ENCODE results near the gene DCTN2.
A peak's percentile ranks its signal among the peaks of the same experiment; 100 is the strongest.
"Not testable (repeated sequence)": the region's sequence is repeated elsewhere in the genome, so short reads cannot be mapped to it uniquely, and the experiment has no call there.

Gene DCTN2

DNA sequence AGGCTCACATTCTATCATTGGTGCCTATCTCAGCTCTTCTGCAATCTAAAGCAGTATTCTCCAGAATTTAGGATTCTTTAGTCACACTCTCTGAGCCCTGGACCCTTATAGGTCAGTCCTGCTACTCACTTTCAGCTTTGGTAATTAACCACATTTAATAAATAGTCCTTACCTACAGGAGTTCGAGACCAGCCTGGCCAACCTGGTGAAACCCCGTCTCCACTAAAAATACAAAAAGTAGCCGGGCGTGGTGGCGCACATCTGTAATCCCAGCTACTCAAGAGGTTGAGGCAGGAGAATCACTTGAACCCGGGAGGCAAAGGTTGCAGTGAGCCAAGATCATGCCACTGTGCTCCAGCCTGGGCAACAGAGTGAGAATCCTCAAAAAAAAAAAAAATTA lies 33.3 kb downstream of the DCTN2 start:
- DNase-seq: not testable (repeated sequence)

DNA sequence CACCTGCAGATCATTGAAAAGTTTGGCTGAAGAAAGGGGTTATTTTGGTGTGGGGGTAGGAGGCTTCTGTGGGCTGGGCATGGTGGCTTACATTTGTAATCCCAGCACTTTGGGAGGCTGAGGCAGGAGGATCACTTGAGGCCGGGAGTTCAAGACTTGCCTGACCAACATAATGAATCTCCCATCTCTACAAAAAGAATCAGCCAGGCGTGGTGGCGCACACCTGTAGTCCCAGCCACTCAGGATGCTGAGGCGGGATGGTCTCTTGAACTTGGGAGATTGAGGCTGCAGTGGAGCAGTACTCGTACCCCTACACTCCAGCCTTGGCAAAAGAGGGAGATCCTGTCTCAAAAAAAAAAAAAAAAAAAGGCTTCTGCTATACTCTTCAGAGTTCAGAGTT lies 33.7 kb downstream of the DCTN2 start:
- DNase-seq: no peak

DNA sequence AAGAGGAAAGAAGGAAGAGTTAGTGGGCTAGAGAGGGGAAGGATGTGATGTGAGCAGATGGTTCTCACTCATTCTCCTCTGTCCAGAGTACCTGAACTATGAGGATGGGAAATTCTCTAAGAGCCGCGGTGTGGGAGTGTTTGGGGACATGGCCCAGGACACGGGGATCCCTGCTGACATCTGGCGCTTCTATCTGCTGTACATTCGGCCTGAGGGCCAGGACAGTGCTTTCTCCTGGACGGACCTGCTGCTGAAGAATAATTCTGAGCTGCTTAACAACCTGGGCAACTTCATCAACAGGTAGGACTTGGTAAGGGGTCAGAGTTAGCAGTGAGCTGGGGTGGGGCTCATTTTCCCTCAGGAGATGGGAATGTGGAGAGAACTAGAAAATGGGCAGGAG lies 34.3 kb downstream of the DCTN2 start:
- DNase-seq: no peak

DNA sequence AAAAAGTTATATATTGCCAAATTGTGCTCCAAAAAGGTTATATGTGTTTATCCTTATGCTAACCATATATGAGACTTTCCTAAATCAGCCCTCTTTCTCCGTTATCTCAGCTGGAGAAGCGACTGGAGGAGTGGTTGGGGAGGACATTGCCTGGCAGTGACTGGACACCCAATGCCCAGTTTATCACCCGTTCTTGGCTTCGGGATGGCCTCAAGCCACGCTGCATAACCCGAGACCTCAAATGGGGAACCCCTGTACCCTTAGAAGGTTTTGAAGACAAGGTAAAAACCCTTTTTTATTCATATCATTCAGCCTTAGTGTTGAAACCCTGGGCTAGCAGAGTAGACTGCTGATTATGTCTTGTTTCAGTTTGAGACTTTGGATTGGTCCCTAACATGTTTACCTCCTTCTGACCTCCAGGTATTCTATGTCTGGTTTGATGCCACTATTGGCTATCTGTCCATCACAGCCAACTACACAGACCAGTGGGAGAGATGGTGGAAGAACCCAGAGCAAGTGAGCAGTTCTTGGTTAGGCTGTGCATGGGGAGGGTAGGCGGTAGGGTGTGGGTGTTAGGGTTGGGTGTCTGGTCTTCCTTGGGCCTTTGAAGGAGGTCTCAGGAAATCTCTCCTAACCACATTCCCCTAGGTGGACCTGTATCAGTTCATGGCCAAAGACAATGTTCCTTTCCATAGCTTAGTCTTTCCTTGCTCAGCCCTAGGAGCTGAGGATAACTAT lies 35.2 kb downstream of the DCTN2 start:
- no peak for DNase-seq

DNA sequence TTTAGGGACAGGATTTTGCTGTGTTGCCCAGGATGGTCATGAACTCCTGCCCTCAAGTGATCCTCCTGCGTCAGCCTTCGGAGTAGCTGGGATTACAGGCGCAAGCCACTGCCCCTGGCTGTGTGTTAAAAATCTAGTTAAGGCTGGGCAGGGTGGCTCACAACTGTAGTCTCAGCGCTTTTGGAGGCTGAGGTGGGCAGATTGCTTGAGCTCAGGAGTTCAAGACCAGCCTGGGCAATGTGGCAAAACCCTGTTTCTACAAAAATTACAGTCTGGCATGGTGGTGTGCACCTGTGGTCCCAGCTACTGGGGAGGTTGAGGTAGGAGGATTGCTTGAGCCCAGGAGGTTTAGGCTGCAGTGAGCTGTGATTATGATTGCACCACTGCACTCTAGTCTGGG lies 35.8 kb downstream of the DCTN2 start:
- no peak for DNase-seq

DNA sequence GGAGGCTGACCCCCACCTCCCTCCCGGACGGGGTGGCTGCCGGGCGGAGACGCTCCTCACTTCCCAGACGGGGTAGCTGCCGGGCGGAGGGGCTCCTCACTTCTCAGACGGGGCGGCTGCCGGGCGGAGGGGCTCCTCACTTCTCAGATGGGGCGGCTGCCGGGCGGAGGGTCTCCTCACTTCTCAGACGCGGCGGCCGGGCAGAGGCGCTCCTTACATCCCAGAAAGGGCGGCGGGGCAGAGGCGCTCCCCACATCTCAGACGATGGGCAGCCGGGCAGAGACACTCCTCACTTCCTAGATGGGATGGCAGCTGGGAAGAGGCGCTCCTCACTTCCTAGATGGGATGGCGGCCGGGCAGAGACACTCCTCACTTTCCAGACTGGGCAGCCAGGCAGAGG lies 39.2 kb downstream of the DCTN2 start:
- not testable (repeated sequence) for DNase-seq

DNA sequence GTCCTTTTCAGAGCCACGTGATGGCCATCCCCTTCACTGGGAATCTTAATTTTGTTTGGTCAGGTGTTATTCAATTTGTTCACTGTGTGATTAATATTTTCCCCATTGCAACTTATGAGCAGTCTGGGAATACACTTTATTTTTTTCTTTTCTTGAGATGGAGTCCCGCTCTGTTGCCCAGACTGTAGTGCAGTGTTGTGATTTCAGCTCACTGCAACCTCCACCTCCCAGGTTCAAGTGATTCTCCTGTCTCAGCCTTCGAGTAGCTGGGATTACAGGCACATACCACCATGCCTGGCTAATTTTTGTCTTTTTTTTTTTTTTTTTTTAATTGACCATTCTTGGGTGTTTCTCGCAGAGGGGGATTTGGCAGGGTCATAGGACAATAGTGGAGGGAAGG lies 40.5 kb downstream of the DCTN2 start:
- not testable (repeated sequence) for DNase-seq

DNA sequence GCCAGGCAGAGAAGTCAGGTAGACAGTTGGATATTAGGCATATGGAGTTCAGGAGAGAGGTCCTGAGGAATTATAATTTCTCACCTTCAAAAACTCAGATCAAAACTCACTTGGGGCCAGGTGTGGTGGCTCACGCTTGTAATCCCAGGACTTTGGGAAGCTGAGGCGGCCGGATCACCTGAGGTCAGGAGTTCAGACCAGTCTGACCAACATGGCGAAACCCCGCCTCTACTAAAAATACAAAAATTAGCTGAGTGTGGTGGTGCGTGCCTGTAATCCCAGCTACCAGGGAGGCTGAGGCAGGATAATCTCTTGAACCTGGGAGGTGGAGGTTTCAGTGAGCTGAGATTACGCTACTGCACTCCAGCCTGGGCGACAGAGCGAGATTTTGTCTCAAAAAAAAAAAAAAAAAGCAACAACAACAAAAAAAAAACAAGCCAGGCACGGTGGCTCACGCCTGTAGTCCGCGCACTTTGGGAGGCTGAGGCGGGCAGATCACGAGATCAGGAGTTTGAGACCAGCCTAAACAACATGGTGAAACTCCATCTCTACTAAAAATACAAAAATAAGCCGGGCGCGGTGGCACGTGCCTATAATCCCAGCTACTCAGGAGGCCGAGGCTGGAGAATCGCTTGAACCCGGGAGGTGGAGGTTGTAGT lies 44.6 kb downstream of the DCTN2 start:
- not testable (repeated sequence) for DNase-seq

DNA sequence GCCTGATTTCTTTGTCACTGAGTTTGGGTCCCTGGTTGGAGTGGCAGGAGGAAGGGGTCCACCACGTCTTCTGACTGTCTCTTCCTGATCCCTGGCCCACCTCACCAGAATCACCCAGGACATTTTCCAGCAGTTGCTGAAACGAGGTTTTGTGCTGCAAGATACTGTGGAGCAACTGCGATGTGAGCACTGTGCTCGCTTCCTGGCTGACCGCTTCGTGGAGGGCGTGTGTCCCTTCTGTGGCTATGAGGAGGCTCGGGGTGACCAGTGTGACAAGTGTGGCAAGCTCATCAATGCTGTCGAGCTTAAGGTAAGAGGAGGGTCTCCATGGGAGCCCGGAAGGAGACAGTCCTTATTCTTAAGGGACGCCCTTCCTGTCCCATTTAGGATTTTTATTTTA lies 46.8 kb downstream of the DCTN2 start:
- DNase-seq: no peak

DNA sequence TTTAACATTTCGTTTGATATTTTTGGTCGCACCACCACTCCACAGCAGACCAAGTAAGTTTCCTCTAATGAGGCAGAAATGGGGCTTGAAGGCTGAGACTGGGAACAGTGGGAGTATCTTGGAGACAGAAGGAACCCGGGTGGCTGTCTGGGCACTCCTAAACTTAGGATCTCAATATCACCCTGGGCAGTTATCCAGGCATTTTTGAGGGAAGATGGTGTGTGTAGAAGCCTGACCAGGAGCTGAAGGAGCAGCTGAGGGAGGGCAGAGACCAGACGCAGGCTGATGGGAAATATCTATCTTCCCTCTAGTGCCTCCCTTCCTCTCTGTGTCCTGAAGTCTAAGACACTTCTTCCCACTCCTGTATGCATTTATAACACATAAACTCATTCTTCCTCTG lies 48.4 kb downstream of the DCTN2 start:
- DNase-seq: no peak

DNA sequence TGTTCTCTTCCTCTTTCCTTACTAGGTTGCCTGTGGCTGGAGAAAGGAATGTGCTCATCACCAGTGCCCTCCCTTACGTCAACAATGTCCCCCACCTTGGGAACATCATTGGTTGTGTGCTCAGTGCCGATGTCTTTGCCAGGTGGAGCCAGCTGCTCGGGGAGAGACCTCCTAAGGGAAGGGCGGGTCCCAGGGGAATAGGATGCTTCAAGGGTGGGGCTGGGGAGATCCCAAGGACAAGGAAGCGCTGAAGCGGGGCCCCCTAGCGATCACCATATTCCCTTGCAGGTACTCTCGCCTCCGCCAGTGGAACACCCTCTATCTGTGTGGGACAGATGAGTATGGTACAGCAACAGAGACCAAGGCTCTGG lies 48.9 kb downstream of the DCTN2 start:
- DNase-seq: no peak

DNA sequence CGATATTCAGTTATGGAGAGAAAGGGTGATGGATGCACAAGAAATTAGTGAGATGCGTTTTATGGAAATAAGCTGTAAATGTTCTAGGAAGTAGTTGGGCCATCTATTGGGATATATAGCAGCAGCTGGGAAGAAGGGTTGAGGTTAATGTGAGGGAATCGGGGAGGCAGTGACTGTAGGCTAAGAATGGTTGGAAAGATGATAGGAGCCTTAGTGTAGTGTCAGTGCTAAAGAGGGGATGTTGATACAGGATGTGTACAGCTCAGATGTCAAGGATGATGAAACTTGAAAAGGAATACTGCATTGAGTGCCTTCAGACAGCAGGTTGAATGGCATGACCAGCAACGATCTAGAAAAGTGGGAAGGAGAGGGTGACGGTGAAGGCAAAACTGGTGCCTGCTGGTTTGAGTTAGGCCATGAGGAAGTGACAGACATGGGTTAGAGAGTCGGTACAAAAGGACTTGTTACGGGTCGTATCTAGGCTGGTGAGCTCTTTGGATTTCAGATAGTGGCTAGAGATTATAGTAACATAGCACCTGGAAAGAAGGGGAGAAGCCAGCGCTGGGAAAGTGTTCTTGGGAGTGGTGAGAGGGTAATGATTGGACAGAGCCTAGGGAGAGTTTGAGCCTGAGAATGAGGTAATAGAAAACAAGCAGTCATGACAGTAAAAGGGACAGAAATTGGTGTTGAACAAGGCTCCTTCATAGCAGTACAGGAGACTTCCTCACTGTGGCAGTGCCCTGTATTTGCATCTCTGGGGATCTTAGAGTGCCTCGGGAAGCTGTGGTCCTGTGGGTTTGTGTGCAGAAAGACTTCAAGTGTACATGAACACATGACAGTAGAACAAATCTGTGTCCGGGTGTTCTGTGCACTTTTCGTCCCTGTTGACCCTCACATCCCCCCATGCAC lies 49.5 kb downstream of the DCTN2 start:
- DNase-seq: no peak

DNA sequence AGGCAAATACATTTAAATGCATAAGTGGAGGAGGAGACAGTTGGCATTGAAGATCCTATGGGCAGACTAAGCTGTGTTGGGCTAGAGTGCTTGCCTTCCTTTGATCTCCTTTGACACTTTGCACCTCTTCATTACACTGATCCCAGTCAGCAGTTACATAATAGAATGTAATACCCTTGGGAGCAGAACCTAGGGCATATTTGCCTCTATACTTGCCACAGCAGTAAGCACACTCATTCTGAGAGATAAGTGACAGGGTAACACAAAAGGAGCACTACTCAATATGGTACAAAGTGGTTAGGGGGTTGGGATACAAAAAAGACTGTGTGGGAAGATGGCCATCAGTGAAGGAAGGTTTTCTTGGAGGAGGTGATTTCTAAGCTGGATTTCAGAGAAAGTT lies 50.2 kb downstream of the DCTN2 start:
- no peak for DNase-seq

DNA sequence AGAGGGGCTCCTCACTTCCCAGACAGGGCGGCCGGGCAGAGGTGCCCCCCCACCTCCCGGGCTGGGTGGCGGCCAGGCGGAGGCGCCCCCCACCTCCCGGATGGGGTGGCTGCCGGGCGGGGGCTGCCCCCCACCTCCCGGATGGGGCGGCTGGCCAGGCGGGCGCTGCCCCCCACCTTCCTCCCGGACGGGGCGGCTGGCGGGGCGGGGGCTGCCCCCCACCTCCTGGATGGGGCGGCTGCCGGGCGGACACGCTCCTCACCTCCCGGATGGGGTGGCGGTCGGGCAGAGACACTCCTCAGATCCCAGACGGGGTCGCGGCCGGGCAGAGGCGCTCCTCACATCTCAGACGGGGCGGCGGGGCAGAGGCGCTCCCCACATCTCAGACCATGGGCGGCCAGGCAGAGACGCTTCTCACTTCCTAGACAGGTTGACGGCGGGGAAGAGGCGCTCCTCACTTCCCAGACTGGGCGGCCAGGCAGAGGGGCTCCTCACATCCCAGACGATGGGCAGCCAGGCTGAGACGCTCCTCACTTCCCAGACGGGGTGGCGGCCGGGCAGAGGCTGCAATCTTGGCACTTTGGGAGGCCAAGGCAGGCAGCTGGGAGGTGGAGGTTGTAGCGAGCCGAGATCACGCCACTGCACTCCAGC lies 51.8 kb downstream of the DCTN2 start:
- not testable (repeated sequence) for DNase-seq

DNA sequence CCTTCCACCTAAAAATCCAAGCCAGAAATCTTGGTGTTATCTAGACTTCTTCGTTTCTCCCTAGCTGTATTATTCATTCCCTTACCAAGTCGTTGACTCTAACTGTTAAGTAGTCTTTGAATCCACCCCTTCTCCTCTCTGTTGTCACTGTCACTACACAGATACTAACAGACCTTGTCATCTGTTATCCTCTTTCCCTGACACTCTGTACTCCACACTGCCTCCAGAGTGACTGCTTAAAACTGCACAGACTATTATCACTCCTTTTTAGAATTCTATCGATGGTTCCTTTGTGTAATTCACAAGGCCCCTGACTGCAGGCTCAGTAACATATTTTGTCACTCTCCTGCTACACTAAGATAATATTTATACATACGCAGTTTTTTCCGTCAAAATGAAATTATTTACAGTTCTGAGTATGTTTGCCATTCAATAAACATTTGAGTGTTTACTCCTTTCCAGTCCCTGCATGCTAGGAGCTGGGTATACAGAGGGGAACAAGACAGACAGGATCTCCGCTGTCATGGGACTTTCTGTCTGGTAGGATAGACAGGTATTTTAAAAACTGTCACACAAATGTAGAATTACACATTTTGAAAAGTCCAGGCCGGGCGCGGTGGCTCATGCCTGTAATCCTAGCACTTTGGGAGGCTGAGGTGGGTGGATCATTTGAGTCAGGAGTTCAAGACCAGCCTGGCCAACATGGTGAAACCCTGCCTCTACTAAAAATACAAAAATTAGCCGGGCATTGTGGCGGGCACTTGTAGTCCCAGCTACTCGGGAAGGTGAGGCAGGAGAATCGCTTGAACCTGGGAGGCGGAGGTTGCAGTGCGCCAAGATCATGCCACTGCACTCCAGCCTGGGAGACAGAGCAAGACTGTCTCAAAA lies 55.4 kb downstream of the DCTN2 start:
- DNase-seq: no peak

DNA sequence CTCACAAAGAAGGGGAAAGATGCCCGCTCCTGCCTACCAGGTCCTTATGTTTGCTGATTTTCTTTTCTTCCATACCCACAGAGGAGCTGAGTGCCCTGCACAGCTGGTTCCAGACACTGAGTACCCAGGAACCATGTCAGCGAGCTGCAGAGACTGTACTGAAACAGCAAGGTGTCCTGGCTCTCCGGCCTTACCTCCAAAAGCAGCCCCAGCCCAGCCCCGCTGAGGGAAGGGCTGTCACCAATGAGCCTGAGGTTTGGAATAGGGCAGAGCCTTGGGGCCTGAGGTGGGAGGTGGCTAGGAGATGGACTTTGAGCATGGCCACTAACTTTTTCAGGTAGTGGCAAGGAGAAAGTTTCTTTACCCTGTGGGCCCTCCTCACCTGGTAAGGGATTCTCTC lies 56.9 kb downstream of the DCTN2 start:
- DNase-seq: no peak

DNA sequence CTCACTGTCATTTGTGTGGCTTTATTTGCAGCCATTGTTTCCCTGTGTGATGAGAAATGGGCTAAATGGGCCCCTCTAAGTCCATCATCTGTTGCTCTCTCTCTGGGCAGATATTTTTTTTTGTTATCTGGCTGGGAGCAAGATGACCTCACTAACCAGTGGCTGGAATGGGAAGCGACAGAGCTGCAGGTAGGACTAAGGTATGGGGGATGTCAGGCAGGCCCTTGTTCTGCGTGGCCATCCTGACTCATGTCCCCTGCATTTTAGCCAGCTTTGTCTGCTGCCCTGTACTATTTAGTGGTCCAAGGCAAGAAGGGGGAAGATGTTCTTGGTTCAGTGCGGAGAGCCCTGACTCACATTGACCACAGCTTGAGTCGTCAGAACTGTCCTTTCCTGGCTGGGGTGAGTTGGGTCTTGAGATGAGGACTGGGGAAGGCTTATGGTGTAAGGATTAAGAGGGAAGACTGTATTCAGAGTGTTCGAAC lies 57.8 kb downstream of the DCTN2 start:
- DNase-seq: no peak

DNA sequence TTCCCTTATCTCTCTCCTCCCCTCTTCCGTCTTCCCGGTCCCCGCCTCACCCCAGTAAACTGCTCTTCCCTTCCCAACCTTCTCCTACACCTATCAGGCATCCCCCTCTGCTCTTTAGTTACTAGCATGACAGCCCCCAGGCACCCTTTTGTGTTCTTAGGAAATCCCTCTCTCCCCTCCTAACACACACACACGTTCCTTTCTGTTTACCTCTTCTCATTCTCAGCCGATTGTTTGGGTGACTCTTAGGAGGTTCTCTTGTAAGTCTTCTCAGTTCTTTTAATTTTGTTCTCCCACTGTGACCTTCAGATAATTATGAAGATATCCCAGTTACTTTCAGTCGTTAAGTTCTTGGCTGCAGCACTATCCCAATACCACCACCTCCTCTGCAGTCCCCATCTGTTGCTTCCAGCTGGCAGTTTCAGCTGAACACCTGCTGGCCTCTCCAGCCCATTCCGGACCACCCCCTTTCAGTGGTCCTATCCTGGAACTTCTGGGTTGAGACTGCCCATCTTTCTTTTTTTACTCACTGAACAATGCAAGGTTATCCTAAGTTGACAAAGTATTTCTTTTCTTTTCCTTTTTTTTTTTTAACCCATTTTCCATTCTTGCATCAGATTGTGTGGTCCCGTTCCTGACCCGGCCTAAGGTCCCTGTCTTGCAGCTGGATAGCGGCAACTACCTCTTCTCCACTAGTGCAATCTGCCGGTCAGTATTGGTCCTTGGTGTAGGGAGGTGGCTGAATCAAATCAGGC lies 58.4 kb downstream of the DCTN2 start:
- no peak for DNase-seq

DNA sequence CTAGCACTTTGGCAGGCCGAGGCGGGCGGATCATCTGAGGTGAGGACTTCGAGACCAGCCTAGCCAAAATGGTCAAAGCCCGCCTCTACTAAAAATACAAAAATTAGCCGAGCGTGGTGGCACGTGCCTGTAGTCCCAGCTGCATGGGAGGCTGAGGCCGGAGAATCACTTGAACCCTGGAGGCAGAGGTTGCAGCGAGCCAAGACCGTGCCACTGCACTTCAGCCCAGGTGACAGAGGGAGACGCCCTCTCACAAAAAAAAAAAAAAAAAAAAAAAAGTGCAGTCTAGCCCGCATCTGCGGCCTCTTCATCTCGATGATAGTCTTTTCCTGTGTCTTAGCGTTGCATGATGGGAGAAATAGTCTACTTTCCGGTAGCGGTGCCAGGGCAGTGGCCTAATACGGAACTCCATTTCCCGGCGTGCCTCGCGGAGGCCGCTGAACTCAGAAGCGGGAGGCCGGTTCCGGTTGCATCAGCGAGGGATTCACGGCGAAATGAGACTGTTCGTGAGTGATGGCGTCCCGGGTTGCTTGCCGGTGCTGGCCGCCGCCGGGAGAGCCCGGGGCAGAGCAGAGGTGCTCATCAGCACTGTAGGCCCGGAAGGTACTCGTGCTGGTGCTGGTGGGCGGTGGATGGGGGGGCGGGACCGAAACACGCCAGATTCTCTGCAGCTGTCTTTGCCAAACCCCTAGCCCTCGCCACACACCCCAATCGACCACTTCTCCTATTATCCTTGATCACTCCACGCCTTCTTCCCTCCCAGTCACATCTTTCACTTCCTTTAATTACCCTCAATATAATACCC lies 59.2 kb downstream of the DCTN2 start, which contains the start of gene MARS1:
MARS1 (plus strand) TSS at position 472 of the 805 bp plus-strand sequence; CDS start at position 495, 23 bp downstream.
- peak; percentile 91 for DNase-seq

DNA sequence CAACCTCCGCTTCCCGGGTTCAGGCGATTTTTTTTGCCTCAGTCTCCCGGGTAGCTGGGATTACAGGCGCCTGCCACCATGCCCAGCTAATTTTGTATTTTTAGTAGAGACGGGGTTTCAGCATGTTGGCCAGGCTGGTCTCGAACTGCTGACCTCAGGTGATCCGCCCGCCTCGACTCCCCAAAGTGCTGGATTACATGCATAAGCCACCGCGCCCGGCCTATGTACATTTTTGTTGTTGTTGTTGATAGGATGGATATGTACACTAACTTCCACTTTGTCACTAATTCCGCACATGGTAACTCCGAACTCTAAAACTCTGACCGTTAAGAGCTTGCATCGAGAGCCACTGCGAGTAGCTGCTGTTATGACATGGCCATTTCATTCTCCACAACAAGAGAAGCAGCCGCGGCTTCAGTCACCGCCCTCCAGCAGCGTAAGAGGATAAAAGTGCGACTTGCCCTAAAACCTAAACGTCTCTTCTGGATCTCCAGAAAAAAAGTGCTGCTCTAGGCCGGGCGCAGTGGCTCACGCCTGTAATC lies 59.9 kb downstream of the DCTN2 start:
- DNase-seq: no peak

All from GDM1 (cell line).